ENCODE measurements around the gene SNX13. TPM values are rescaled to one million over a fixed set of nuclear protein-coding genes. Genes with fewer than 3 reads are reported as not detected.

Gene SNX13
- total and polyA plus RNA-seq, 2 donors (not counting 3 experiments of a cell fraction or from before 2014, with no cell fraction given): 6.1 to 28.5 TPM

DNA sequence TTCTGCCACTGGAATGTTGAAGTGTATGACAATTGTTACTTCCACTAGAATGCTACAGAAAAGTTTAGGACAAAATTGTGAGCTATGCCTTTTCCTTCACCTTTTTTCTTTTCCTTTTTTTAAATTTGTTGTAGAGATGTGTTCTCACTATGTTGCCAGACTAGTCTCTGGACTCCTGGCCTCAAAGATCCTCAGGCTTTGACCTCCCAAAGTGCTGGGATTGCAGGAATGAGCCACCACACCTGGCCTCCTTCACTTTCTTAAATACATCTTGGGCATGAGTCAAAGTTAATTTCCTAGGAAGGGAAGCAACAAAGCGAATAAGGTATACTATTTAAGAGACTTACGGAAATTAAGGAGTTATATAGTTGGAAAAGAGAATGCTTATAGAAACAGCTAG is 2.7 kb upstream of the SNX13 start:
- FAIRE-seq: no peak
- H3K36me3 ChIP-seq (ENCODE audit: control insufficient read depth in 2 of 2, extremely low read depth in 1 of 2, insufficient read depth in 2 of 2, low read length in 2 of 2): no peaks in the 10 kb centered on the region
- BruUV-seq (replicated peaks): no TSS peak
- no peak overlapping the region for H3K9ac ChIP-seq (replicated peaks; ENCODE audit: extremely low read depth, insufficient read depth, low read length)
- H3K27me3 ChIP-seq (ENCODE audit: control insufficient read depth in 2 of 2, insufficient read depth in 2 of 2, low read length in 2 of 2): no peaks in the 10 kb centered on the region
- no peak overlapping the region for H3K4me2 ChIP-seq (ENCODE audit: insufficient read depth, low read length)
- TF ChIP-seq JUN (IDR thresholded peaks at IDR 0.05; ENCODE audit: borderline replicate concordance, insufficient read depth, insufficient read length, low read depth) (no peak), GATA2 (IDR thresholded peaks at IDR 0.05; ENCODE audit: insufficient read depth, insufficient read length, low read depth, low read length) (no peak), POLR2AphosphoS5 (IDR thresholded peaks at IDR 0.05; ENCODE audit: insufficient read depth, low read depth, low read length) (no peak)
- H3K79me2 ChIP-seq (ENCODE audit: control insufficient read depth, insufficient read depth, low read length): peaks cover 18% of the 10 kb centered on the region
- dilution Hi-C loops (cut with MboI; ENCODE audit: extremely low pct_ligation_motif_present, low sequenced_read_pairs): no loop called here
- peaks cover 15% of the 10 kb centered on the region for H3K4me1 ChIP-seq (ENCODE audit: control insufficient read depth, extremely low read depth, insufficient read depth, low read length)
- no peak overlapping the region for H2AFZ ChIP-seq (ENCODE audit: low read depth, low read length)
- ChIA-PET POLR2A (no interaction called here), CTCF (no interaction called here)
- H3K9me3 ChIP-seq (replicated peaks; ENCODE audit: control insufficient read depth, insufficient read depth, low read length): no peaks in the 10 kb centered on the region
- H3K9me1 ChIP-seq (replicated peaks; ENCODE audit: control insufficient read depth, extremely low read depth, insufficient read depth, low read length): no peaks in the 10 kb centered on the region
- no peak for DNase-seq (ENCODE audit: low read depth, low spot score)
- no peaks in the 10 kb centered on the region for H4K20me1 ChIP-seq (replicated peaks; ENCODE audit: control insufficient read depth, extremely low read depth, insufficient read depth, low read length)
- intact Hi-C loops (cut with micrococcal nuclease): no loop called here
- H3K27ac ChIP-seq (ENCODE audit: insufficient read depth, low read depth, low read length): no peak overlapping the region
- no peak overlapping the region for H3K4me3 ChIP-seq (replicated peaks in 1 of 3; ENCODE audit: insufficient read depth in 1 of 3, low read depth in 1 of 3, low read length in 3 of 3)

GRCh38 chr7:17942231-17942630 is 1.9 kb upstream of the SNX13 start:
- intact Hi-C loops (cut with micrococcal nuclease): no loop called here
- Histone ChIP-seq H3K9me1 (replicated peaks; ENCODE audit: control insufficient read depth, extremely low read depth, insufficient read depth, low read length) (no peaks in the 10 kb centered on the region), H3K27ac (ENCODE audit: insufficient read depth, low read depth, low read length) (no peak overlapping the region), H4K20me1 (replicated peaks; ENCODE audit: control insufficient read depth, extremely low read depth, insufficient read depth, low read length) (no peaks in the 10 kb centered on the region), H3K27me3 (ENCODE audit: control insufficient read depth in 2 of 2, insufficient read depth in 2 of 2, low read length in 2 of 2) (no peaks in the 10 kb centered on the region), H3K4me1 (ENCODE audit: control insufficient read depth, extremely low read depth, insufficient read depth, low read length) (peaks cover 20% of the 10 kb centered on the region), H3K79me2 (ENCODE audit: control insufficient read depth, insufficient read depth, low read length) (peaks cover 23% of the 10 kb centered on the region), H3K4me3 (replicated peaks in 1 of 3; ENCODE audit: insufficient read depth in 1 of 3, low read depth in 1 of 3, low read length in 3 of 3) (no peak overlapping the region), H2AFZ (ENCODE audit: low read depth, low read length) (no peak overlapping the region), H3K36me3 (ENCODE audit: control insufficient read depth in 2 of 2, extremely low read depth in 1 of 2, insufficient read depth in 2 of 2, low read length in 2 of 2) (no peaks in the 10 kb centered on the region), H3K9me3 (replicated peaks; ENCODE audit: control insufficient read depth, insufficient read depth, low read length) (no peaks in the 10 kb centered on the region), H3K9ac (replicated peaks; ENCODE audit: extremely low read depth, insufficient read depth, low read length) (no peak overlapping the region), H3K4me2 (ENCODE audit: insufficient read depth, low read length) (no peak overlapping the region)
- POLR2A ChIA-PET: no interaction called here
- no peak for DNase-seq (ENCODE audit: low read depth, low spot score)
- dilution Hi-C loops (cut with MboI; ENCODE audit: extremely low pct_ligation_motif_present, low sequenced_read_pairs): no loop called here
- FAIRE-seq: no peak
- no peak for TF ChIP-seq GATA2 (IDR thresholded peaks at IDR 0.05; ENCODE audit: insufficient read depth, insufficient read length, low read depth, low read length)
- TF ChIP-seq EZH2 (IDR thresholded peaks at IDR 0.05; ENCODE audit: borderline replicate concordance, low read depth, low read length, severe bottlenecking): no peak
- no peak for TF ChIP-seq CTCF (IDR thresholded peaks at IDR 0.05; ENCODE audit: extremely low read depth in 1 of 2, insufficient read depth in 1 of 2, low read depth in 1 of 2, low read length in 2 of 2)
- no peak for TF ChIP-seq FOS (IDR thresholded peaks at IDR 0.05; ENCODE audit: borderline replicate concordance, insufficient read depth, low read length)
- TF ChIP-seq MAX (IDR thresholded peaks at IDR 0.05; ENCODE audit: insufficient read depth, insufficient read length): no peak
- no peak for TF ChIP-seq MYC (IDR thresholded peaks at IDR 0.05; ENCODE audit: low read depth, low read length)
- no peak for TF ChIP-seq POLR2A (IDR thresholded peaks at IDR 0.05; ENCODE audit: low read depth, low read length)
- TF ChIP-seq POLR2AphosphoS5 (IDR thresholded peaks at IDR 0.05; ENCODE audit: insufficient read depth, low read depth, low read length): no peak
- TF ChIP-seq JUN (IDR thresholded peaks at IDR 0.05; ENCODE audit: borderline replicate concordance, insufficient read depth, insufficient read length, low read depth): no peak
- no TSS peak for BruUV-seq (replicated peaks)
- CTCF ChIA-PET: no interaction called here
